ENCODE data around the gene GNG12.

The GNG12 gene

DNA sequence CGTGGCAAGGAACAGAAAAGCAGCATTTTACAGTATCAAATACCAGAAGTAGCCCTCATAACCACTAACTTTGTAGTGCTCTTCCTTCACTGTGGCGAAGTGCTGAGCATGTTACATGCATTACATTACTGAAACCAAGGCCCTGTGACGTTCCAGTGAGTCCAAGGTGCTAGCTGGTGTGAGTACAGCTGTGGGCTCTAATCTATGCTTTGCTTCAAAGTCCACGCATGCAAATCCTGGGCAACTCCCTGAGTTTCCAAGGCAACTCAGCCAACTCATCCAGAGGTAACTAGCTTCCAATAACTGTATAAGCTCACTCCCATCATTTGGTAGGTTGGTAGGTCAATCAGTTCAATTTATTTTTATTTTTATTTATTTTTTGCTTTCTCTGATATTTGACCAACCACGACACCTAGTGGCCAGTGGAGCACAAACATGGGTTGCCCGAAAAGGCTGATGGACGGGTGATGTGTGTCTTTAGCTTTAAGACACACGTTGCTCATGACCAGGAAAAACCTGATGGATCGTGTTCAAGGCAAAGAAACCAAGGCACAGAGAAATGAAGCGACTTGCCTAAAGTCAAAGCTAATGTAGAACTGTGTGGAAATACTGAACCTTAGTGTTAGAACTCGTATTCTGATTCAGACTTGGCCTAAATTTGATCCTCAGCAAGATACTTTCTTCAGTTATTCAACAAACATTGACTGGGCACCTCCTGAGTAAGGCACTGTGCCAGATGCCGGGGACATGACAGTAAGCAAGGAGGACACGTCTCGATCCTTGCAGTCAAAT, 73.0 kb downstream of the GNG12 start:
- in situ Hi-C loops (cut with MboI; ENCODE audit: low sequenced_read_pairs, unreplicated experiment) = loop anchor here (10.0 kb wide), 1 partner anchor 205 kb away; no protein-coding TSS in a partner anchor
- TF ChIP-seq CTCF (IDR thresholded peaks at IDR 0.05; ENCODE audit: borderline replicate concordance, control extremely low read depth, extremely low read depth, insufficient read depth, missing control alignments) = peak; percentile 64
- peak; percentile 73 for DNase-seq (ENCODE audit: low spot score)

DNA sequence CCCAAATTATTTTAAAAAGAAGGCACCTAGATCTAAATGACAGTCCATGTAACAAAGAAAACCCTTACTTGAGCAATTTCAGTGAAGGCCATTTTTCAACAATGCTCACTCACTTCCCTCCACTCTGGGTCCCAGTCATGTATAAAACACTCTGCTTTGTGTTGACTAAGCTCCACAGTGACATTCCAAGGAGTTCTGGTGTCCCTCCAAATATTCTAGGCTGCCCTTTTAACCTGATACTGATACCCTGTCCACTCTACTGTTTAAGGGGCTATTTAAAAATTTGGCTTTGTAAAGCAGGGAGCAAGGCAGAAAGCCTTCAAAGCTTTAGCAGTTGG, 73.6 kb downstream of the GNG12 start:
- no peak for DNase-seq (ENCODE audit: low spot score)
- in situ Hi-C loops (cut with MboI; ENCODE audit: low sequenced_read_pairs, unreplicated experiment) = loop anchor here (10.0 kb wide), 1 partner anchor 205 kb away; no protein-coding TSS in a partner anchor
- no peak for TF ChIP-seq CTCF (IDR thresholded peaks at IDR 0.05; ENCODE audit: borderline replicate concordance, control extremely low read depth, extremely low read depth, insufficient read depth, missing control alignments)

- in situ Hi-C loops (cut with MboI; ENCODE audit: low sequenced_read_pairs, unreplicated experiment) = no loop called here
- no peak for TF ChIP-seq CTCF (IDR thresholded peaks at IDR 0.05; ENCODE audit: borderline replicate concordance, control extremely low read depth, extremely low read depth, insufficient read depth, missing control alignments)
- peak; percentile 27 for DNase-seq (ENCODE audit: low spot score)
Observed at GRCh38 chr1:67759066-67759465, 74.2 kb downstream of the GNG12 start.

DNA sequence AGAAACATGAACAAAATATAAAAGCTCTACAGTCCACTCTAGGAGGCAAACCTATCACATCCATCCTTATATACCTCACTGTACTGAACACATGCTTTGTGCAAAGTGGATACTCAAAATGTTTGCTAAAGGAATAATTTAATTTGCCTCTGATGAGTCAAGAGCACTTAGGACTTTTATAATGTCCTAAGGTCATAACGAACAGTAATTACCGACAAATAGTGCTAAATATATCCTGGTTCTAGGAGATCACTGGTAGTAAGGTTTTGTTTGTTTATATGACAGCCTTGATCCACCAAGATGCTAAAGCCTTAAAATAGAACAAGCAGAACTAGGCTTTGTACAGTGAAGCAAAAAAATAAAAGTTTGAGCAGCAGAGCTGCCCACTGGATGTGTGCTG, 77.6 kb downstream of the GNG12 start:
- in situ Hi-C loops (cut with MboI; ENCODE audit: low sequenced_read_pairs, unreplicated experiment) = no loop called here
- no peak for TF ChIP-seq CTCF (IDR thresholded peaks at IDR 0.05; ENCODE audit: borderline replicate concordance, control extremely low read depth, extremely low read depth, insufficient read depth, missing control alignments)
- no peak for DNase-seq (ENCODE audit: low spot score)

GRCh38 chr1:67755160-67755559, 78.1 kb downstream of the GNG12 start:
- in situ Hi-C loops (cut with MboI; ENCODE audit: low sequenced_read_pairs, unreplicated experiment) = no loop called here
- DNase-seq (ENCODE audit: low spot score) = no peak
- TF ChIP-seq CTCF (IDR thresholded peaks at IDR 0.05; ENCODE audit: borderline replicate concordance, control extremely low read depth, extremely low read depth, insufficient read depth, missing control alignments) = no peak

- in situ Hi-C loops (cut with MboI; ENCODE audit: low sequenced_read_pairs, unreplicated experiment) = no loop called here
- no peak for DNase-seq (ENCODE audit: low spot score)
- no peak for TF ChIP-seq CTCF (IDR thresholded peaks at IDR 0.05; ENCODE audit: borderline replicate concordance, control extremely low read depth, extremely low read depth, insufficient read depth, missing control alignments)
Observed at GRCh38 chr1:67754526-67754920, 78.7 kb downstream of the GNG12 start.
